H9 (cell line): ENCODE data around the gene DNAH1. TPM values are rescaled to one million over a fixed set of nuclear protein-coding genes. Genes with fewer than 3 reads are reported as not detected.

ENCODE experiments used
- DNase-seq: peaks from one replicate; pipeline ENCODE4 v3.0.0-alpha.2; 2017
- H2AFZ ChIP-seq: one replicate; pipeline ENCODE4 v1.6.1; 2013; ENCODE audit warnings: mild to moderate bottlenecking, low read length, control low read depth, moderate library complexity
- H2AK5ac ChIP-seq: 2 replicates; pipeline ENCODE4 v1.6.1; 2013; ENCODE audit warnings: low read length, control low read depth, mixed read lengths; ENCODE audit not compliant: insufficient read length
- H2BK120ac ChIP-seq: one replicate; pipeline ENCODE4 v1.6.1; 2013; ENCODE audit warnings: low read depth, mild to moderate bottlenecking, low read length, control low read depth, inconsistent platforms; ENCODE audit not compliant: poor library complexity, severe bottlenecking
- H2BK12ac ChIP-seq: 2 replicates; pipeline ENCODE4 v1.6.1; 2013; ENCODE audit warnings: low read length, control low read depth, mixed read lengths, low read depth; ENCODE audit not compliant: insufficient read length
- H2BK15ac ChIP-seq: 2 replicates; pipeline ENCODE4 v1.6.1; 2013; ENCODE audit warnings: low read depth, low read length, control low read depth
- H2BK20ac ChIP-seq: one replicate; pipeline ENCODE4 v1.6.1; 2013; ENCODE audit warnings: low read depth, mild to moderate bottlenecking, low read length, control low read depth, inconsistent platforms; ENCODE audit not compliant: poor library complexity, severe bottlenecking
- H2BK5ac ChIP-seq: 2 replicates; pipeline ENCODE4 v1.6.1; 2013; ENCODE audit warnings: low read length, control low read depth, mixed read lengths; ENCODE audit not compliant: insufficient read length
- H3K14ac ChIP-seq: 2 replicates; pipeline ENCODE4 v1.6.1; 2013; ENCODE audit warnings: low read length, control low read depth; ENCODE audit not compliant: insufficient read depth
- H3K18ac ChIP-seq: 2 replicates; pipeline ENCODE4 v1.6.1; 2013; ENCODE audit warnings: low read depth, mild to moderate bottlenecking, mixed read lengths, low read length, control low read depth; ENCODE audit not compliant: insufficient read length
- H3K23ac ChIP-seq: 2 replicates; pipeline ENCODE4 v1.6.1; 2013; ENCODE audit warnings: low read length, control low read depth, mixed read lengths, low read depth; ENCODE audit not compliant: insufficient read length
- H3K23me2 ChIP-seq: 2 replicates; pipeline ENCODE4 v1.6.1; 2013; ENCODE audit warnings: low read depth, mild to moderate bottlenecking, mixed read lengths, low read length, control low read depth; ENCODE audit not compliant: insufficient read length, poor library complexity, severe bottlenecking
- H3K27ac ChIP-seq: 2 replicates; pipeline ENCODE4 v1.5.1; 2013; ENCODE audit warnings: low read length, control low read depth, mixed read lengths, low read depth; ENCODE audit not compliant: insufficient read length
- H3K27me3 ChIP-seq: 2 replicates; pipeline ENCODE4 v1.6.1; 2013; ENCODE audit warnings: low read length, control low read depth, inconsistent platforms; ENCODE audit not compliant: insufficient read depth
- H3K4ac ChIP-seq: 2 replicates; pipeline ENCODE4 v1.6.1; 2013; ENCODE audit warnings: low read depth, mild to moderate bottlenecking, control low read depth, inconsistent platforms, low read length, moderate library complexity
- H3K4me1 ChIP-seq: 2 replicates; pipeline ENCODE4 v1.6.1; 2013; ENCODE audit warnings: low read length, control low read depth, inconsistent platforms; ENCODE audit not compliant: insufficient read depth
- H3K4me2 ChIP-seq: 2 replicates; pipeline ENCODE4 v1.6.1; 2013; ENCODE audit warnings: low read length, control low read depth, mixed read lengths; ENCODE audit not compliant: insufficient read length, insufficient read depth
- H3K56ac ChIP-seq: 2 replicates; pipeline ENCODE4 v1.6.1; 2013; ENCODE audit warnings: low read depth, mild to moderate bottlenecking, mixed read lengths, low read length, control low read depth; ENCODE audit not compliant: insufficient read length
- H3K79me1 ChIP-seq: 2 replicates; pipeline ENCODE4 v1.6.1; 2013; ENCODE audit warnings: low read depth, mild to moderate bottlenecking, moderate library complexity, low read length, control low read depth, inconsistent platforms; ENCODE audit not compliant: insufficient read depth, poor library complexity, severe bottlenecking
- H3K79me2 ChIP-seq: 2 replicates; pipeline ENCODE4 v1.6.1; 2013; ENCODE audit warnings: low read length, control low read depth, inconsistent platforms; ENCODE audit not compliant: insufficient read depth
- H3K9ac ChIP-seq: 2 replicates; pipeline ENCODE4 v1.6.1; 2013; ENCODE audit warnings: low read length, control low read depth, mixed read lengths; ENCODE audit not compliant: insufficient read length; ENCODE audit errors: extremely low read depth
- H3K9me3 ChIP-seq: one replicate; pipeline ENCODE4 v1.6.1; 2013; ENCODE audit warnings: low read depth, low read length, inconsistent platforms; ENCODE audit not compliant: control insufficient read depth
- H3T11ph ChIP-seq: one replicate; pipeline ENCODE4 v1.6.1; 2013; ENCODE audit warnings: mild to moderate bottlenecking, low read length, control low read depth, inconsistent platforms
- H4K20me1 ChIP-seq: one replicate; pipeline ENCODE4 v1.6.1; 2013; ENCODE audit not compliant: control insufficient read depth, insufficient read length, insufficient read depth
- H4K5ac ChIP-seq: 2 replicates; pipeline ENCODE4 v1.6.1; 2013; ENCODE audit warnings: low read depth, mild to moderate bottlenecking, mixed read lengths, low read length, control low read depth; ENCODE audit not compliant: insufficient read length
- H4K8ac ChIP-seq: replicated peaks from 2 replicates; pipeline ENCODE4 v1.6.1; 2013; ENCODE audit warnings: low read length, control low read depth, mixed read lengths, low read depth; ENCODE audit not compliant: insufficient read length
- H4K91ac ChIP-seq: 2 replicates; pipeline ENCODE4 v1.6.1; 2013; ENCODE audit warnings: low read depth, mild to moderate bottlenecking, moderate library complexity, mixed read lengths, low read length, control low read depth; ENCODE audit not compliant: insufficient read length
- H3K27ac Mint-ChIP-seq, 3 experiments: 2 replicates in 2 of 3; 3 replicates in 1 of 3; pipeline ENCODE4 v1.8.0; 2020 to 2021; ENCODE audit warnings: mixed read lengths in 3 of 3, mild to moderate bottlenecking in 1 of 3, moderate library complexity in 1 of 3
- H3K27me3 Mint-ChIP-seq: 2 replicates; pipeline ENCODE4 v1.8.0; 2021; ENCODE audit warnings: low read depth, mild to moderate bottlenecking, moderate library complexity, mixed read lengths
- H3K36me3 Mint-ChIP-seq, 3 experiments: 2 replicates in 2 of 3; 3 replicates in 1 of 3; pipeline ENCODE4 v1.8.0; 2020 to 2021; ENCODE audit warnings: low read depth in 3 of 3, mixed read lengths in 3 of 3; ENCODE audit not compliant: insufficient read depth in 1 of 3
- H3K4me1 Mint-ChIP-seq, 2 experiments: 2 replicates each; pipeline ENCODE4 v1.8.0; 2020; ENCODE audit warnings: mixed read lengths in 2 of 2
- H3K4me3 Mint-ChIP-seq, 2 experiments: 2 replicates in 1 of 2; 3 replicates in 1 of 2; pipeline ENCODE4 v1.8.0; 2020 to 2021; ENCODE audit warnings: mild to moderate bottlenecking in 2 of 2, mixed read lengths in 2 of 2, moderate library complexity in 1 of 2
- H3K9me3 Mint-ChIP-seq, 2 experiments: 2 replicates in 1 of 2; 3 replicates in 1 of 2; pipeline ENCODE4 v1.8.0; 2020; ENCODE audit warnings: mild to moderate bottlenecking in 2 of 2, mixed read lengths in 2 of 2, moderate library complexity in 1 of 2
- WGBS: extraction: QIAGEN DNeasy Blood & Tissue Kit; methylation state at CpG from one replicate; pipeline ENCODE4 v1.1.7; 2013; ENCODE audit warnings: missing lambda C conversion rate, low lambda C conversion rate, mixed read lengths; ENCODE audit not compliant: insufficient read length; ENCODE audit errors: extremely low coverage; 5-methylcytosine and 5-hydroxymethylcytosine counted together
- total RNA-seq: library from RNA; stranded (reverse); gene quantifications from 2 replicates; pipeline ENCODE4 v1.2.1, GENCODE V29; 2021
- TF ChIP-seq, protein P1 (sequence below): fragments of 200-600 bp; sonication (generic); conservative IDR thresholded peaks from 3 replicates; pipeline ENCODE4 v1.8.0; 2021; ENCODE audit warnings: antibody characterized with exemption, mild to moderate bottlenecking

DNAH1 gene
- total RNA-seq, 1 experiment from 2014 or later = 2.0 TPM

DNA sequence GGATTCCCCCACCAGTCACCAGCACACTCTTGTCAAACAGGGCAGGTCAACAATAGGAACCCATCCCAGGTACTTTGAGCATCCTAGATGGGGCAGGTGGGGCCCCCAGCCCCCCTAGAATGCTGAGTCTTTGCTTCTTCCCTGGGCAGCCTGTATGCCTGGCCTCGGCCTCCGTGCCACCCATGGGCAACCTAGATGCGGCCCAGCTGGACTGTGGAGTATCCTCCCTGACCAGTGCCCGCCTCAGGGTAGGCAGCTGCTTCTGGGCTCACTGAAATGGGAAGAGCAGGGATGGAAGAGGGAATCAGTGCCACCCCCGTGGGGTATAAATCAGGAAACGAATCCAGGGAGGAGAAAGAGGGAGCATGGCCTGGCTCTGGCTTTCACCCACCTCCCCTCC, 10.9 kb downstream of the DNAH1 start:
- TF ChIP-seq, protein P1, sequence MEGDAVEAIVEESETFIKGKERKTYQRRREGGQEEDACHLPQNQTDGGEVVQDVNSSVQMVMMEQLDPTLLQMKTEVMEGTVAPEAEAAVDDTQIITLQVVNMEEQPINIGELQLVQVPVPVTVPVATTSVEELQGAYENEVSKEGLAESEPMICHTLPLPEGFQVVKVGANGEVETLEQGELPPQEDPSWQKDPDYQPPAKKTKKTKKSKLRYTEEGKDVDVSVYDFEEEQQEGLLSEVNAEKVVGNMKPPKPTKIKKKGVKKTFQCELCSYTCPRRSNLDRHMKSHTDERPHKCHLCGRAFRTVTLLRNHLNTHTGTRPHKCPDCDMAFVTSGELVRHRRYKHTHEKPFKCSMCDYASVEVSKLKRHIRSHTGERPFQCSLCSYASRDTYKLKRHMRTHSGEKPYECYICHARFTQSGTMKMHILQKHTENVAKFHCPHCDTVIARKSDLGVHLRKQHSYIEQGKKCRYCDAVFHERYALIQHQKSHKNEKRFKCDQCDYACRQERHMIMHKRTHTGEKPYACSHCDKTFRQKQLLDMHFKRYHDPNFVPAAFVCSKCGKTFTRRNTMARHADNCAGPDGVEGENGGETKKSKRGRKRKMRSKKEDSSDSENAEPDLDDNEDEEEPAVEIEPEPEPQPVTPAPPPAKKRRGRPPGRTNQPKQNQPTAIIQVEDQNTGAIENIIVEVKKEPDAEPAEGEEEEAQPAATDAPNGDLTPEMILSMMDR = no peak
- no peaks in the 10 kb centered on the region for H3K36me3 Mint-ChIP-seq
- Histone ChIP-seq H3K9me3 (no peaks in the 10 kb centered on the region), H3K18ac (no peak overlapping the region), H3K27ac (no peak overlapping the region), H2BK120ac (no peak overlapping the region), H2BK5ac (no peak overlapping the region), H2BK15ac (no peak overlapping the region), H4K91ac (no peak overlapping the region), H3K23ac (no peak overlapping the region), H4K5ac (no peak overlapping the region), H2BK12ac (no peak overlapping the region), H2AFZ (no peak overlapping the region), H3K27me3 (no peaks in the 10 kb centered on the region), H2AK5ac (no peak overlapping the region), H3K23me2 (no peaks in the 10 kb centered on the region), H3K14ac (no peak overlapping the region), H3K4me2 (no peak overlapping the region), H3K9ac (no peak overlapping the region), H2BK20ac (no peak overlapping the region), H3K4ac (no peak overlapping the region), H4K8ac (no peak overlapping the region), H3K79me1 (no peaks in the 10 kb centered on the region), H3K4me1 (no peaks in the 10 kb centered on the region), H3K79me2 (no peaks in the 10 kb centered on the region), H3T11ph (no peak overlapping the region), H4K20me1 (no peaks in the 10 kb centered on the region), H3K56ac (no peak overlapping the region)
- H3K27ac Mint-ChIP-seq = no peak overlapping the region
- no peak overlapping the region for H3K4me3 Mint-ChIP-seq
- DNase-seq = no peak
- no peaks in the 10 kb centered on the region for H3K9me3 Mint-ChIP-seq
- peaks cover 4% of the 10 kb centered on the region for H3K27me3 Mint-ChIP-seq
- peaks cover 0 to 3% of the 10 kb centered on the region in 2 experiments; a peak in 1 of 4 replicates for H3K4me1 Mint-ChIP-seq
- WGBS = no CpG with 5 or more reads among the region's 6 CpGs
